ENCODE data around the gene OR11H7. TPM values are rescaled to one million over a fixed set of nuclear protein-coding genes. Genes with fewer than 3 reads are reported as not detected.
"Not testable (repeated sequence)": the region's sequence is repeated elsewhere in the genome, so short reads cannot be mapped to it uniquely, and the experiment has no call there.

OR11H7 gene
- total RNA-seq, 1 donor from 2014 or later = not detected

- DNase-seq (ENCODE audit: extremely low read depth, low read depth, low spot score) = no peak
Observed at GRCh38 chr14:20277409-20277808, 48.6 kb downstream of the OR11H7 start.

DNA sequence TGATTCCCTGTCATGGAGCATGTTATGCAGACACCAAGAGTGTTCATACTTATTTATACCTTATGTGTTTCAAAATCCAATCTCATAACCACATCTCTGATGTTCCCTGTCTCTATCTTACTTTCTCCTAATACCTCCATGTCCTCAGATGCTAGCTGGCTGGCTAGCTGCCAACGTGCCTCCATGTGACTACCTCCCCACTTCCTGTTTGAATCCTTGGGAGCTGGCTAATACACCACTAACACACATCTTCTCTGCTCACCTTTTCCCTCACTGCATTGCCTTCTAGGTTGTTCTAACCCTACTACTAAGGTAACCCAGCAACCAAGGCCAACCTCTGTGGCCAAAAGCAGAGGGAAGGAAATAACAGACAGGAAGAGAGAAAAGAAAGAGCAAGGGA is 49.6 kb downstream of the OR11H7 start:
- DNase-seq (ENCODE audit: extremely low read depth, low read depth, low spot score) = peak; percentile 4

DNA sequence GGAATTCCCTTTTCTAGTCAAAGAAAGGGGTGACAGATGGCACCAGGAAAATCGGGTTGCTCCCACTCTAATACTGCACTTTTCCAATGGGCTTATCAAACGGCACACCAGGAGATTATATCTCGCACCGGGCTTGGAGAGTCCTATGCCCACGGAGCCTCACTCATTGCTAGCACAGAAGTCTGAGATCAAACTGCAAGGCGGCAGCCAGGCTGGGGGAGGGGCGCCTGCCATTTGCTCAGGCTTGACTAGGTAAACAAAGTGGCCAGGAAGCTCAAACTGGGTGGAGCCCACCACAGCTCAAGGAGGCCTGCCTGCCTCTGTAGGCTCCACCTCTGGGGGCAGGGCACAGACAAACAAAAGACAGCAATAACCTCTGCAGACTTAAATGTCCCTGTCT is 51.5 kb downstream of the OR11H7 start:
- DNase-seq (ENCODE audit: extremely low read depth, low read depth, low spot score) = not testable (repeated sequence)

Other genes with a start within 250 kb of the OR11H7 start
- not detected in 2 replicates for gene OR4Q2, start 226.8 kb upstream of the OR11H7 start, total RNA-seq
- not detected in 2 replicates for gene OR4K14, start 209.7 kb upstream of the OR11H7 start, total RNA-seq
- gene OR4K13, start 192.9 kb upstream of the OR11H7 start, total RNA-seq = not detected in 2 replicates
- not detected in 2 replicates for gene OR4L1, start 168.9 kb upstream of the OR11H7 start, total RNA-seq
- not detected in 2 replicates for gene OR4K17, start 118.2 kb upstream of the OR11H7 start, total RNA-seq
- gene OR4N5, start 90.2 kb upstream of the OR11H7 start, total RNA-seq = not detected in 2 replicates
- gene OR11G2, start 38.1 kb upstream of the OR11H7 start, total RNA-seq = not detected in 2 replicates
- not detected in 2 replicates for gene OR11H6, start 5.3 kb upstream of the OR11H7 start, total RNA-seq
- gene OR11H4, start 10.3 kb downstream of the OR11H7 start, total RNA-seq = not detected in 2 replicates
- gene TTC5, start 77.0 kb downstream of the OR11H7 start, total RNA-seq = 10.7 and 10.8 TPM in 2 replicates
- gene CCNB1IP1, start 104.3 kb downstream of the OR11H7 start, total RNA-seq = 20.7 and 28.0 TPM in 2 replicates
- gene PARP2, start 114.7 kb downstream of the OR11H7 start, total RNA-seq = 9.9 and 12.3 TPM in 2 replicates
- gene TEP1, start 184.5 kb downstream of the OR11H7 start, total RNA-seq = 16.7 and 22.7 TPM in 2 replicates
- not detected in 2 replicates for gene KLHL33, start 207.2 kb downstream of the OR11H7 start, total RNA-seq
- gene OSGEP, start 225.8 kb downstream of the OR11H7 start, total RNA-seq = 56.8 and 84.3 TPM in 2 replicates
- 152 and 255 TPM in 2 replicates for gene APEX1, start 226.2 kb downstream of the OR11H7 start, total RNA-seq
- 14.8 and 20.9 TPM in 2 replicates for gene PIP4P1, start 232.5 kb downstream of the OR11H7 start, total RNA-seq
- gene PNP, start 240.4 kb downstream of the OR11H7 start, total RNA-seq = 131 and 170 TPM in 2 replicates